GM12873 (cell line): ENCODE results near the gene CPNE5.

Experiments used
- CTCF ChIP-seq: IDR thresholded peaks from 2 replicates; pipeline ENCODE4 v1.5.1; 2012; ENCODE audit warnings: low read depth, mild to moderate bottlenecking, moderate library complexity, low read length, control low read depth; ENCODE audit not compliant: insufficient read depth; ENCODE audit errors: missing control alignments

Gene CPNE5

GRCh38 chr6:36847991-36848390 is 8.7 kb upstream of the CPNE5 start:
- no peak for TF ChIP-seq CTCF

- TF ChIP-seq CTCF: no peak
Observed at GRCh38 chr6:36847152-36847551, 7.9 kb upstream of the CPNE5 start.

- no peak for TF ChIP-seq CTCF
Observed at GRCh38 chr6:36845233-36845632, 6.0 kb upstream of the CPNE5 start.

GRCh38 chr6:36844232-36845170 is 5.3 kb upstream of the CPNE5 start:
- no peak for TF ChIP-seq CTCF

GRCh38 chr6:36843170-36843569 is 3.9 kb upstream of the CPNE5 start:
- no peak for TF ChIP-seq CTCF

- TF ChIP-seq CTCF: no peak
Observed at GRCh38 chr6:36841756-36842155, 2.5 kb upstream of the CPNE5 start.

GRCh38 chr6:36840432-36841403 is 1.5 kb upstream of the CPNE5 start:
- TF ChIP-seq CTCF: no peak
